ENCODE results near the gene PCNP. TPM values are rescaled to one million over a fixed set of nuclear protein-coding genes. Genes with fewer than 3 reads are reported as not detected.
"Not testable (repeated sequence)": the region's sequence is repeated elsewhere in the genome, so short reads cannot be mapped to it uniquely, and the experiment has no call there.

Gene PCNP
- total RNA-seq, 1 donor from 2014 or later: 65.5 TPM

DNA sequence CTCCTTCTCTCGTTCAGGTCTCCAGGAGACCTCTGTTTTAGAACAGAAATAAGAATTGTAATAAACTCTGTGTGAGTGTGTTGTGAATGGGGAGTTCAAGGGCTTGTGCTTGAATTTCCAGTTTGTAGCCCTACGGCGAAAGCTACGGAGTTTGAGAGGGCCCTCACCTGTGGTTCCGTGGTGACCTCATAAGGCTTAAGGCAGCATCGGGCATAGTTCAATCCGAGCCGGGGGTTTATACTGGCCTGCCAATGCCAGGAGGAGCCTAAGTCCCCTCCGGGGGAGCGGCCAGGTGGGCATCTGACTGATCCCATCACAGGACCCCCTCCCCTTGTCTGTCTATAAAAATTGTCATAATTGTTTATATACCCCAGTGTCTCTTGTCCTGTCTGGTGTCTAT is 59.2 kb downstream of the PCNP start:
- no peak for DNase-seq

DNA sequence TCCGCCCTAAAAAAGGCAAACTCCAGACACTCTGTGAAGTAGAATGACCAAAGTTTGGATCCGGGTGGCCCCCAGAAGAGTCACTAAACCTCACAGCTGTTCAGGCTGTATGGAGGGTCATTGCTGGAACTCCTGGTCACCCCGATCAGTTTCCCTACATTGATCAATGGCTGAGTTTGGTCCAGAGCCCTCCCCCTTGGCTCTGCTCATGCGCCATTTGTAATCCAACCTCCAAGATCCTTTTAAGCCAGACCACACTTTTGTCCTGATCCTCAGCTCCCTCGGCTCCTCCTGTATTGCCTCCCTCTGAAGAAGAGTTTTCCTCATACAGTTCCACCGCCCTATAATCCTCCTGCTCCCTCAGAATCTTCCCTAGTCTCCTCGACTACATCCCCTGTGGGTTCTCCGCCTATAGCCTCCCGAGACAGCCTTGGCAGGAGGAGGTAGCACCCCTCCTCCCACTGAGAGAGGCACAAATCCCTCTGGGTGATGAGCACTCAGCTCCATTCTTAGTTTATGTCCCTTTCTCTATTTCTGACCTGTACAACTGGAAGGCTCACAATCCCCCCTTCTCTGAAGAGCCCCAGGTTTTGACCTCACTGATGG is 60.7 kb downstream of the PCNP start:
- DNase-seq: no peak

DNA sequence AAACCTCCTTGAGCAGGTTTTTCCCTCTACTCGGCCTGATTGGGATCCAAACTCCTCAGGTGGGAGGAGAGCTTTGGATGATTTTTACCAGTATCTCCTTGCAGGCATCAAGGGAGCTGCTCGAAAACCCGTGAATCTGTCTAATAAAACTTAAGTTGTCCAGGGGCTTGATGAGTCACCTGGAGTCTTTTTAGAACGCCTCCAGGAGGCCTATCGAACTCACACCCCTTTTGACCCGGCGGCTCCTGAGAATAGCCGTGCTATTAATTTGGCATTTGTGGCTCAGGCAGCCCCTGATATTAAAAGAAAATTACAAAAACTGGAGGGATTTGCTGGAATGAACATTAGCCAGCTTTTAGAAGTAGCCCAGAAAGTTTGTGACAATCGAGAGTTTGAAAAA is 61.4 kb downstream of the PCNP start:
- DNase-seq: no peak

DNA sequence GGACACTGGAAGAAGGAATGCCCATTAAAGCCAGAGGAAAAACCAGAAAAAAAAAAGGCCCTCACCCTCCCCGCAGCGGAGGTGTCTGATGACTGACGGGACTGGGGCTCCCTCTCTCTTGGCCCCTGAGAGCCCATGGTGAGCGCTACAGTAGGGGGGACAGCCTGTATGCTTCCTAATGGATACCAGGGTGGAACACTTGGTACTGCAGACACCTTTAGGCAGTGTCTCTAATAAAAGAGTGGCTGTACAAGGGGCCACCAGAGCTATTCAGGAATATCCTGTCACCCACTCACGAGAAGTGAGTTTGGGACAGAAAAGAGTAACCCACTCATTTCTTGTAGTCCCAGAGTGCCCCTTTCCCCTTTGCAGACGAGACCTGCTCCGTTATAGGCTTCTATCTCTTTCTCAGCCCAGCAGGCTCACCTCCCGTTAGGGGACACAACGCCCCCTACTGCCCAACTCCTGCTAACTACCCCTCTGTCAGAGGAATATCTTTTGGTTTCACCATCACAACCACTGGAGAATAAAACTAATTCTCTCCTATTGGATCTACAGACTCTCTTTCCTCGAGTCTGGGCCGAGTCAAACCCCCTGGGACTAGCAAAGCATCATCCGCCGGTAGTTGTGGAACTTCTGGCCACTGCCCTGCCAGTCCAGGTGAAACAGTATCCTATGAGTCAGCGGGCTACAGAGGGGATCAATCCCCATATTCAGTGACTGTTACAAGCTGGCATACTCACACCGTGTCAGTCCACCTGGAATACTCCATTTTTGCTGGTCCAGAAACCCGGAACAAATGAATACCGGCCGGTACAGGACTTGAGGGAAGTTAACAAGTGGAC is 62.2 kb downstream of the PCNP start:
- DNase-seq: peak; percentile 69

DNA sequence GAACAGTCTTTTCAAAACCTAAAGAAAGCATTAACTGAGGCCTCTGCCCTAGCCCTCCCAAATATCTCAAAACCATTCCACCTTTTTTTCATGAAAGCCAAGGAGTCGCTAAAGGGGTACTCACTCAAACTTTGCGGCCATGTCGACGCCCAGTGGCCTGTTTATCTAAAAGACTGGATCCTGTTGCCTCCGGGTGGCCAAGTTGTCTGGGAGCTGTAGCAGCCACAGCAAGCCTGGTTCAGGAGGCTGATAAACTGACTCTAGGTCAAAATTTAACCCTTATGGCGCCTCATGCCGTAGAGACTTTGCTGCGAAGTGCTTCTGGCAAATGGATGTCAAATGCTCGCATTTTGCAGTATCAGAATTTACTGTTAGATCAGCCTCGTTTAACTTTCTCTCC is 63.5 kb downstream of the PCNP start:
- no peak for DNase-seq

DNA sequence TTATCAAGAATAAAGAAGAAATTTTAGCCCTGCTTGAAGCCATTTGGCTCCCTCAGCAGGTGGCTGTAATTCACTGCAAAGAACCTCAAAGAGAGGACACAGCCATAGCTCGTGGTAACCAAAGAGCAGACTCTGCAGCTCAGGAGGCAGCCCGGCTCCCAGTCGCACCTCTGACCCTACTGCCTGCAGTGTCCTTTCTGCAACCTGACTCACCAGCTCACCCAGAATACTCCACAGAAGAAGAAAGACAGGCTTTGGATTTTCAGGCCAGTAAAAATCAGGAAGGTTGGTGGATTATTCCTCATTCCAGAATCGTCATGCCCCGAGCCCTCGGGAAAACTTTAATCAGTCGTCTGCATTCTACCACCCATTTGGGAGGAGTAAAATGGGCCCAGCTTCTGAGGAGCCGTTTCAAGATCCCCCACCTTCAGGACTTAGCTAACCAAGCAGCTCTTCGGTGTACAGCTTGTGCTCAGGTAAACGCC is 64.3 kb downstream of the PCNP start:
- DNase-seq: peak; percentile 11

DNA sequence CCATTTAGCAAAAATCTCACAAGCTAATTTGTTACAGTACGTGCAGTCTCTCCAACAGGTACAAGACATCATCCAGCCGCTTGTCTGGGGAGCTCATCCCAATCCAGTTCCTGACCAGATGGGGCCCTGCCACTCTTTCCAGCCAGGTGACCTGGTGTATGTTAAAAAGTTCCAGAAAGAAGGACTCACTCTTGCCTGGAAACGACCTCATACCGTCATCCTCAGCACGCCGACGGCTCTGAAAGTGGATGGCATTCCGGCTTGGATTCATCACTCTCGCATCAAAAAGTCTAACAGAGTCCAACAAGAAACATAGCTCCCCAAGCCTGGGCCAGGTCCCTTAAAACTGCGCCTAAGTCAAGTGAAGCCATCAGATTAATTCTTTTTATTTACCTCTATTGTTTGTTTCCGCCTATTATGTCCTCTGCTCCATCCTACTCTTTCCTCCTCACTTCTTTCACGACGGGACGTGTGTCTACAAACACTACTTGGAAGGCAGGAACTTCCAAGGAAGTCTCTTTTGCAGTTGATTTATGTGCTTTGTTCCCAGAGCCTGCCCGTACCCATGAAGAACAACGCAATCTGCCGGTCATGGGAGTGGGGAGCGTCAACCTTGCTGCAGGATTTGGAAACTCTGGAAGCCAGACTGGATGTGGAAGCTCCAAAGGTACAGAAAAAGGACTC is 65.4 kb downstream of the PCNP start:
- no peak for DNase-seq

DNA sequence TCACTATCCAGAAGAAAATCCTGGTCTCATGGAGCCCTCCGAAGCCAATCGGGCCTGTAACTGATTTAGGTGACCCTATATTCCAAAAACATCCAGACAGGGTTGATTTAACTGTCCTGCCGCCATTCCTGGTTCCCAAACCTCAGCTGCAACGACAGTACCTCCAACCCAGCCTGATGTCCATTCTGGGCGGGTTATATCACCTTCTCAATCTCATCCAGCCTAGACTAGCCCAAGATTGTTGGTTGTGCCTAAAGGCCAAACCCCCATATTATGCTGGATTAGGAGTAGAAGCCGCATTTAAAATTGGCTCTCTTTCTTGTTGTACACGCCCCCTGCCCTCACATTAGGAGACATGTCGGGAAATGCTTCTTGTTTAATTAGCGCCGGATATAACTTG is 66.3 kb downstream of the PCNP start:
- no peak for DNase-seq

DNA sequence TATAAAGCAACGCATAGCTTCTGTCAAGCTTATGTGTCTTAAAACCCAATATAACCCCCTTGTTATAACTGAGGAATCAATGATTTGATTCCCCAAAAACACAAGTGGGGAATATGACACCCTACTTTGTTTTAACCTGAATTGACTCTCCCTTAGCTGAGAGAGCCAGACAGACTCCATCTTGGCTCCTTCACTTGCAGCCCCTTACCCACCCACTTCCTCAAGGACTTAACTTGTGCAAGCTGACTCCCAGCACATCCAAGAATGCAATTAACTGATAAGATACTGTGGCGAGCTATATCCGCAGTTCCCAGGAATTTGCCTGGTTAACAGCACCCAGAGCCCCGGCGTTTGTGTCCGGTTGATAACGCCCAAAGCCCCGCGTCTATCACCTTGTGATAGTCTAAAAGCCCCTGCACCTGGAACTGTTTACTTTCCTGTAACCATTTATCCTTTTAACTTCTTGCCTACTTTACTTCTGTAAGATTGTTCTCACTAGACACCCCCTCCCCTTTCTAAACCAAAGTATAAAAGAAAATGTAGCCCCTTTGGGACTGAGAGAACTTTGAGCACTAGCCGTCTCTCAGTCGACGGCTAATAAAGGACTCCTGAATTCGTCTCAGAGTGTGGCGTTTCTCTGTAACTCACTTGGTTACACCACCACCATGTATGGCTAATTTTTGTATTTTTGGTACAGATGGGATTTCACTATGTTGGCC is 67.6 kb downstream of the PCNP start:
- not testable (repeated sequence) for DNase-seq

DNA sequence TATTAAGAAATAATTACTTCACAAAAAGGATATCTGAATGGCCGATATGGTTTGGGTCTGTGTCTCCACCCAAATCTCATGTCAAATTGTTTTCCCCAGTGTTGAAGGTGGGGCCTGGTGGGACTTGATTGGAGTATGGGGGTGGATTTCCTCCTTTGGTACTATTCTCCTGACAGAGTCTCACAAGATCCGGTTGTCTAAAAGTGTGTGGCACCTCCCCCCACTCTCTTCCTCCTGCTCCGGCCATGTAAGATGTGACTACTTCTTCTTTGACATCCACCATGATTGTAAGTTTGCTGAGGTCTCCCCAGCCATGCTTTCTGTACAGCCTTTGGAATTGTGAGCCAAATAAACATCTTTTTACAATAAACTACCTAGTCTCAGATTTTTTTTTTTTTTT is 68.5 kb downstream of the PCNP start:
- no peak for DNase-seq

DNA sequence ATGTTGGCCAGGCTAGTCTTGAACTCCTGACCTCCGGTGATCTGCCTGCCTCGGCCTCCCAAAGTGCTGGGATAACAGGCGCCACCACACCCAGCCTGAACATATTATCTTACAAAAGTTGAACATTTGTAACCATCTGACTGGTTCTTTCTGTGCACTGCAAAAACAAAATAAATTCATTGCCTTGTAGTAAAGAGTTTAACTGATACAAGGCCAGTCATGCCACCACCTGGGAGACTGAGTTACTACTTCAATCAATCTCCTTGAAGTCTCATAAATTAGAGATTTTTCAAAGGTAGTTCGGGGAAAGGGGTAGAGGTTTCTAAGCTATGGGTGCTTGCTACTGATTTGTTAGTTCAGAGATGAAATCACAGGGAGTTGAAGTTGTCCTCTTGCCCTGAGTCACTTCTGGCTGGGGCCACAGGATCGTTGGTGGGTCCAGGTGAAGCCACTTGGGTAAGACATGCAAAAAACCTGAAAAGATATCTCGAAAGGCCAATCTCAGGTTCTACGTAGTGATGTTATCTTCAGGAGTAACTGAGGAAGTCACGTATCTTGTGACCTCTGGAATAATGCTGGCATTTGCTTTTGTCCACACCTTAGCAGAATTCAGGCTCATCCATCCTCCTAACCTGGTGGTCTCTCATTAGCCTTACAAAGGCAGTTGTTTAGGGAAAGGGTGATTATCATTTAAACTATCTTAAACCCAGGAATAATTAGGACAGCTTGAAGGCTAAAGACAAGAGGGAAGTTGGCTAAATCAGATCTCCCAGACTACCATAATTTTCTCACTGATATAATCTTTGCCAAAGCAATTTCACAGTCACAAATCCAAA is 69.2 kb downstream of the PCNP start:
- DNase-seq: no peak

Other genes starting within 250 kb of the PCNP start
- 19.9 and 26.0 TPM in 2 replicates for gene SENP7, start 61.0 kb upstream of the PCNP start, total RNA-seq
- 30.6 and 36.1 TPM in 2 replicates for gene TRMT10C, start 12.3 kb upstream of the PCNP start, total RNA-seq
- 27.6 and 28.0 TPM in 2 replicates for gene ZBTB11, start 103.0 kb downstream of the PCNP start, total RNA-seq
- gene RPL24, start 112.5 kb downstream of the PCNP start, total RNA-seq: 1,283 and 2,049 TPM in 2 replicates
- gene CEP97, start 150.4 kb downstream of the PCNP start, total RNA-seq: 11.1 and 12.8 TPM in 2 replicates
- 5.1 and 13.5 TPM in 2 replicates for gene NXPE3, start 205.0 kb downstream of the PCNP start, total RNA-seq

All from dermis blood vessel endothelial cell (primary cell).